DOHH2 (cell line): ENCODE data around the gene CEMIP.

Source experiments
- H3F3A ChIP-seq: fragments of 200-600 bp; sonication (generic), shearing (Covaris generic); 2 replicates; pipeline ENCODE4 v1.6.0; 2016; ENCODE audit warnings: antibody characterized with exemption, mild to moderate bottlenecking; ENCODE audit not compliant: control insufficient read depth, insufficient read depth
- H3K27ac ChIP-seq: fragments of 200-600 bp; sonication (generic); 2 replicates; pipeline ENCODE4 v1.5.1; 2014; ENCODE audit warnings: low read depth, mild to moderate bottlenecking, low read length, moderate library complexity
- H3K27me3 ChIP-seq: fragments of 200-600 bp; sonication (generic); 2 replicates; pipeline ENCODE4 v1.6.1; 2014; ENCODE audit warnings: mild to moderate bottlenecking, low read length, mixed read lengths; ENCODE audit not compliant: control insufficient read depth
- H3K36me3 ChIP-seq: fragments of 200-600 bp; sonication (generic); 2 replicates; pipeline ENCODE4 v1.6.1; 2014; ENCODE audit warnings: mild to moderate bottlenecking, low read length, moderate library complexity, mixed read lengths; ENCODE audit not compliant: control insufficient read depth
- H3K4me1 ChIP-seq: fragments of 200-600 bp; sonication (generic); 2 replicates; pipeline ENCODE4 v1.6.1; 2014; ENCODE audit warnings: mild to moderate bottlenecking, low read length, mixed read lengths; ENCODE audit not compliant: control insufficient read depth
- H3K4me2 ChIP-seq: fragments of 200-600 bp; sonication (generic); 2 replicates; pipeline ENCODE4 v1.6.0; 2014; ENCODE audit warnings: mild to moderate bottlenecking, low read length, moderate library complexity
- H3K4me3 ChIP-seq: fragments of 200-600 bp; sonication (generic); 2 replicates; pipeline ENCODE4 v1.5.1; 2014; ENCODE audit warnings: mild to moderate bottlenecking, low read length, mixed read lengths
- H3K79me2 ChIP-seq: fragments of 200-600 bp; sonication (generic); 2 replicates; pipeline ENCODE4 v1.6.1; 2014; ENCODE audit warnings: mild to moderate bottlenecking, low read length, mixed read lengths; ENCODE audit not compliant: control insufficient read depth
- H3K9me2 ChIP-seq: fragments of 200-600 bp; sonication (generic); replicated peaks from 2 replicates; pipeline ENCODE4 v1.6.1; 2014; ENCODE audit warnings: mild to moderate bottlenecking, low read length, mixed read lengths; ENCODE audit not compliant: control insufficient read depth
- H3K9me3 ChIP-seq: fragments of 200-600 bp; sonication (generic); 2 replicates; pipeline ENCODE4 v1.6.1; 2014; ENCODE audit warnings: antibody characterized with exemption, low read length, mixed read lengths; ENCODE audit not compliant: control insufficient read depth, insufficient read depth
- H4K20me1 ChIP-seq: fragments of 200-600 bp; sonication (generic); 2 replicates; pipeline ENCODE4 v1.6.0; 2014; ENCODE audit warnings: low read depth, mild to moderate bottlenecking, antibody characterized with exemption, low read length, moderate library complexity; ENCODE audit not compliant: control insufficient read depth, insufficient read depth
- EZH2phosphoT487 ChIP-seq: fragments of 200-600 bp; sonication (generic); IDR thresholded peaks from 2 replicates; pipeline ENCODE4 v1.6.1; 2017; ENCODE audit warnings: borderline replicate concordance, mild to moderate bottlenecking, antibody characterized with exemption, low read length, moderate library complexity, mixed read lengths
- TF ChIP-seq, protein P1 (sequence below): fragments of 200-600 bp; sonication (generic); IDR thresholded peaks from one replicate; pipeline ENCODE4 v1.5.1; 2014; ENCODE audit warnings: antibody characterized with exemption, mild to moderate bottlenecking, low read depth, low read length; ENCODE audit not compliant: poor library complexity, severe bottlenecking

The CEMIP gene

DNA sequence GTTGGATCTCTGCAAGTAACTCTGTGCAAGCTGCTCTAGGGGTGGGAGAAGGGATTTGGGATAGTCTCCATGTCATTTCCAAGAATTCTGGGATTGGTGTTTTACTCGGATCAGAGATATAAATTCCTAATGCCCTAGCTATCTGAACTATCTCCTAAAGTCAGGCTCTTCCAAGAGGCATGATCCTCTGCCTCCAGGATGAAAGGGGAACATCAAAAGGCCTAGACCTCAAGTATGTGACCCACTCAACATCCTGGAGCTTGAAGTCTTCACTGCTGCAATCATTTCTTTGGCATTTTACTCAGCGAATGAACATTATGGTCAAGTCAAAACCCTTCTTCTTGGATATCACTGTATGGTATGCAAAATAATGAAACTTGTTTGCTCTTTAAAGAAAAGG lies 104.5 kb downstream of the CEMIP start:
- Histone ChIP-seq H3K27ac (no peak overlapping the region), H3K4me2 (no peak overlapping the region), H3K9me2 (no peaks in the 10 kb centered on the region), H3K27me3 (0 out of 2 replicates have a peak, but pooled peaks cover 4% of the 10 kb centered on the region), H3K4me3 (no peak overlapping the region), H4K20me1 (no peaks in the 10 kb centered on the region), H3K4me1 (no peaks in the 10 kb centered on the region), H3K9me3 (no peaks in the 10 kb centered on the region), H3F3A (no peaks in the 10 kb centered on the region), H3K79me2 (no peaks in the 10 kb centered on the region), H3K36me3 (no peaks in the 10 kb centered on the region)
- TF ChIP-seq, protein P1, sequence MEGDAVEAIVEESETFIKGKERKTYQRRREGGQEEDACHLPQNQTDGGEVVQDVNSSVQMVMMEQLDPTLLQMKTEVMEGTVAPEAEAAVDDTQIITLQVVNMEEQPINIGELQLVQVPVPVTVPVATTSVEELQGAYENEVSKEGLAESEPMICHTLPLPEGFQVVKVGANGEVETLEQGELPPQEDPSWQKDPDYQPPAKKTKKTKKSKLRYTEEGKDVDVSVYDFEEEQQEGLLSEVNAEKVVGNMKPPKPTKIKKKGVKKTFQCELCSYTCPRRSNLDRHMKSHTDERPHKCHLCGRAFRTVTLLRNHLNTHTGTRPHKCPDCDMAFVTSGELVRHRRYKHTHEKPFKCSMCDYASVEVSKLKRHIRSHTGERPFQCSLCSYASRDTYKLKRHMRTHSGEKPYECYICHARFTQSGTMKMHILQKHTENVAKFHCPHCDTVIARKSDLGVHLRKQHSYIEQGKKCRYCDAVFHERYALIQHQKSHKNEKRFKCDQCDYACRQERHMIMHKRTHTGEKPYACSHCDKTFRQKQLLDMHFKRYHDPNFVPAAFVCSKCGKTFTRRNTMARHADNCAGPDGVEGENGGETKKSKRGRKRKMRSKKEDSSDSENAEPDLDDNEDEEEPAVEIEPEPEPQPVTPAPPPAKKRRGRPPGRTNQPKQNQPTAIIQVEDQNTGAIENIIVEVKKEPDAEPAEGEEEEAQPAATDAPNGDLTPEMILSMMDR = no peak
- TF ChIP-seq EZH2phosphoT487 = no peak

DNA sequence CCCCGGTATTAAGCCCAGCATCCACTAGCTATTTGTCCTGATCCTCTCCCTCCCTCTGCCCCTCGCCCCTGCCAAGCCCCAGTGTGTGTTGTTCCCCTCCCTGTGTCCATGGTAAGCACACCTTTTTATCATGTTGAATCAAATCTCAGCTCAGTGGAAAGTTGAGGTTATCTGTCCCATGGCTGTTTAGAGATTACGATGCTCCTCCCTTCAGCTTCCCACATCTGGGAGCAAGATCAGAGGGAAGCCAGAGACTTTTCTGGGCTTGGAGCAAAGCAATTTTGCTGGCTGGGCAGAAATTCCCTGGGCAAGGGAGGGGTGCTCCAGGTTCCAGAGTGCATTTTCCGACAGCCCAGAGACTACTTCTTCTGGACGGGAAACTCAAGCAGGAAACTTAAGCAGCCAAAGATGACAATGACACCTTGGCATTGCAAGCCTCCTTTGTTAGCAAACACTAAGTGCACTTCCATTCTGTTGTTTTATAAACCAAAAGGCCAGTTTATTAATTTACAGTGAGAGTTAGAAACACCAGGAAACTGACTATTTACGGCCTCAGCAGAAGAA lies 105.9 kb downstream of the CEMIP start:
- no peaks in the 10 kb centered on the region for H3K9me2 ChIP-seq
- no peak overlapping the region for H3K4me2 ChIP-seq

DNA sequence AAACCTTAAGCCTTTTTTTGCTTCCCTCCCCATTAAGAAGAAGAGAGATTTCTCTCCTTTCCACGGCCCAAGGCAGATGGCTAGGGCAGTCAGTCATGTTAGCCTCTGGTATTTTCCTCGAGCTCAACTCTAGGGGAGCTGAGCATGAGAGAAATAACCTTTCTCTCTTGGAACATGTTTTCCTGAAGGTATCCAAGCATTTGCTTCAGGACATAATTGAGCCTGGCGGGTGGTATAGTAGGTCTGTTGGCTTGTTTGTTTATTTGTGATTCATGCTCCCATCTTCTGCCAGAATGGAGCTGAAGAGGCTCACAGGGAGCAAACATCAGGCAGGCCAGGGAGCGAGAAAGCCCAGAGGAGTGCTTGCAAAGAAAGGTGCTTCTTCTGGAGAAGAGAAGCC lies 108.0 kb downstream of the CEMIP start:
- Histone ChIP-seq H4K20me1 (no peaks in the 10 kb centered on the region), H3F3A (no peaks in the 10 kb centered on the region), H3K4me2 (no peak overlapping the region), H3K79me2 (no peaks in the 10 kb centered on the region), H3K4me3 (no peak overlapping the region), H3K4me1 (no peaks in the 10 kb centered on the region), H3K9me2 (no peaks in the 10 kb centered on the region), H3K36me3 (no peaks in the 10 kb centered on the region), H3K9me3 (no peaks in the 10 kb centered on the region), H3K27ac (no peak overlapping the region), H3K27me3 (no peaks in the 10 kb centered on the region; the same call in 1 of the 2 replicates)
- TF ChIP-seq, protein P1 = no peak
- TF ChIP-seq EZH2phosphoT487 = no peak

More for the DNA sequence above, 105.9 kb downstream of the CEMIP start:
- no peaks in the 10 kb centered on the region for H4K20me1 ChIP-seq
- TF ChIP-seq, protein P1 = no peak
- TF ChIP-seq EZH2phosphoT487 = no peak
- no peaks in the 10 kb centered on the region for H3K4me1 ChIP-seq
- no peaks in the 10 kb centered on the region for H3K79me2 ChIP-seq
- no peaks in the 10 kb centered on the region for H3F3A ChIP-seq
- H3K9me3 ChIP-seq = no peaks in the 10 kb centered on the region
- no peaks in the 10 kb centered on the region for H3K36me3 ChIP-seq
- no peak overlapping the region for H3K4me3 ChIP-seq
- no peak overlapping the region for H3K27ac ChIP-seq
- H3K27me3 ChIP-seq = peaks cover under 1% of the 10 kb centered on the region; the same call in 1 of the 2 replicates
